HepG2 (cell line): ENCODE measurements around the gene PMM2. TPM values are rescaled to one million over a fixed set of nuclear protein-coding genes. Genes with fewer than 3 reads are reported as not detected.

Experiments used
- ATAC-seq: fragments of 200-7000 bp; cut with Tn5 transposase; 3 replicates; pipeline ENCODE4 v1.9.1; 2020; ENCODE audit warnings: mild to moderate bottlenecking, moderate library complexity
- BruUV-seq: library from RNA; stranded (reverse); fragments of 400-500 nt; replicated peaks from 2 replicates; lab custom pipeline; 2021; lab: Mats Ljungman, UMichigan
- CTCF ChIA-PET: fragments of 300-600 bp; formaldehyde crosslinking; extraction: SDS; loops from one replicate; lab custom pipeline; 2021; ENCODE audit warnings: low total read pairs, inconsistent platforms, low intra/inter-chr PET ratio; lab: Yijun Ruan, JAX
- POLR2A ChIA-PET: fragments of 350-600 bp; sonication (Branson Sonifier 250); formaldehyde crosslinking; loops from one replicate; lab custom pipeline; 2020; ENCODE audit warnings: antibody characterized with exemption, inconsistent platforms; lab: Yijun Ruan, JAX
- DNase-seq: peaks from one replicate; pipeline ENCODE4 v3.0.0-alpha.2; 2015; ENCODE audit warnings: low spot score
- FAIRE-seq: peaks from 3 replicates; lab custom pipeline; 2011; peaks lifted over from hg19 to GRCh38; lab: Jason Lieb, UNC
- H2AFZ ChIP-seq: one replicate; pipeline ENCODE4 v1.6.1; 2011; ENCODE audit warnings: low read length, inconsistent platforms
- H3K27ac ChIP-seq: fragments of 300-600 bp; 3 replicates; pipeline ENCODE4 v1.8.0; 2011; ENCODE audit warnings: mixed run types, mild to moderate bottlenecking, mixed read lengths, low read length, inconsistent platforms; ENCODE audit not compliant: insufficient read depth; ENCODE audit errors: extremely low read length
- H3K27me3 ChIP-seq, 2 experiments: fragments of 200-600 bp in 1 of 2; 2 replicates in 1 of 2; 3 replicates in 1 of 2; pipeline versions ENCODE4 v1.6.0 to v1.8.0; 2011; ENCODE audit warnings: low read length in 2 of 2, mild to moderate bottlenecking in 2 of 2, moderate library complexity in 2 of 2, inconsistent platforms in 1 of 2; ENCODE audit not compliant: insufficient read depth in 2 of 2, control insufficient read depth in 1 of 2
- H3K36me3 ChIP-seq, 2 experiments: fragments of 200-600 bp in 1 of 2; replicated peaks in 1 of 2; 2 replicates in 1 of 2; 3 replicates in 1 of 2; pipeline versions ENCODE4 v1.5.1 to v1.8.0; 2011; ENCODE audit warnings: low read length in 2 of 2, inconsistent platforms in 1 of 2; ENCODE audit not compliant: insufficient read depth in 2 of 2, control insufficient read depth in 1 of 2
- H3K4me1 ChIP-seq: 2 replicates; pipeline ENCODE4 v1.5.1; 2012; ENCODE audit warnings: low read length, inconsistent platforms; ENCODE audit not compliant: insufficient read depth
- H3K4me2 ChIP-seq: 2 replicates; pipeline ENCODE4 v1.6.0; 2011; ENCODE audit warnings: low read depth, low read length, inconsistent platforms
- H3K4me3 ChIP-seq, 3 experiments: fragments of 200-600 bp in 1 of 3; sonication (generic), shearing (Covaris generic) in 1 of 3; replicated peaks in 1 of 3; 2 replicates each; pipeline ENCODE4 v1.5.1; 2011 to 2016; ENCODE audit warnings: low read length in 3 of 3, inconsistent platforms in 2 of 3, low read depth in 2 of 3, mild to moderate bottlenecking in 2 of 3, control low read depth in 1 of 3, mixed read lengths in 1 of 3; ENCODE audit not compliant: insufficient read depth in 1 of 3
- H3K79me2 ChIP-seq: one replicate; pipeline ENCODE4 v1.6.1; 2011; ENCODE audit warnings: low read length, inconsistent platforms; ENCODE audit not compliant: insufficient read depth
- H3K9ac ChIP-seq: 2 replicates; pipeline ENCODE4 v1.6.0; 2011; ENCODE audit warnings: mild to moderate bottlenecking, low read depth, low read length, inconsistent platforms; ENCODE audit not compliant: insufficient read depth
- H3K9me3 ChIP-seq: 2 replicates; pipeline ENCODE4 v1.5.1; 2012; ENCODE audit warnings: mild to moderate bottlenecking, low read length
- H4K20me1 ChIP-seq: 2 replicates; pipeline ENCODE4 v1.6.0; 2011; ENCODE audit warnings: inconsistent platforms, mild to moderate bottlenecking, low read length, moderate library complexity; ENCODE audit not compliant: insufficient read depth
- ATF5 ChIP-seq: sonication (generic); formaldehyde crosslinking; IDR thresholded peaks from 2 replicates; pipeline ENCODE4 v1.4.0; 2020; ENCODE audit warnings: mild to moderate bottlenecking, low read depth, missing genetic modification reagents
- HMG20B ChIP-seq: conservative IDR thresholded peaks from 2 replicates; pipeline ENCODE4 v1.6.1; 2016; ENCODE audit warnings: missing genetic modification reagents, missing compliant biosample characterization
- HNF1B ChIP-seq: sonication (generic); formaldehyde crosslinking; IDR thresholded peaks from 2 replicates; pipeline ENCODE4 v1.5.1; 2020; ENCODE audit warnings: mild to moderate bottlenecking, moderate library complexity, missing genetic modification reagents
- POLR2AphosphoS2 ChIP-seq: IDR thresholded peaks from 2 replicates; pipeline ENCODE4 v1.6.1; 2011; ENCODE audit warnings: low read depth, low read length, improper control_type of control experiment
- ZFP91 ChIP-seq: sonication (generic); formaldehyde crosslinking; IDR thresholded peaks from 2 replicates; pipeline ENCODE4 v1.9.0; 2022; ENCODE audit warnings: missing genetic modification reagents, mild to moderate bottlenecking, borderline replicate concordance
- ZNF770 ChIP-seq: sonication (generic); formaldehyde crosslinking; IDR thresholded peaks from 2 replicates; pipeline ENCODE4 v1.5.0; 2020; ENCODE audit warnings: mild to moderate bottlenecking, missing genetic modification reagents
- WGBS: methylation state at CpG from one replicate; pipeline ENCODE4 v1.1.6; 2017; ENCODE audit warnings: low lambda C conversion rate; 5-methylcytosine and 5-hydroxymethylcytosine counted together
- in situ Hi-C: cut with HindIII; loops from 2 replicates; pipeline ENCODE4 v1.10.0; 2017; ENCODE audit warnings: low pct_unique_long_range_greater_than_20kb; ENCODE audit not compliant: extremely low pct_ligation_motif_present
- intact Hi-C: fragments of 100-400 bp; cut with micrococcal nuclease; formaldehyde crosslinking; loops from one replicate; pipeline ENCODE4 v1.10.0; 2022; ENCODE audit not compliant: unreplicated experiment
- polyA plus RNA-seq, 8 experiments: library from polyadenylated mRNA; depleted of rRNA in 3 of 8; stranded (reverse) in 7 of 8; unstranded in 1 of 8; fragments of >200 nt; fragmentation: Illumina TruSeq in 4 of 8; extraction: Trizol in 4 of 8; gene quantifications; 2 replicates each; pipeline versions ENCODE4 v1.2.1 to v1.2.3, GENCODE V29; 2011 to 2016; ENCODE audit warnings: low read depth in 4 of 8, missing spikeins in 1 of 8, mixed read lengths in 1 of 8; ENCODE audit not compliant: insufficient read depth in 1 of 8
- total RNA-seq, 5 experiments: library from RNA; depleted of rRNA; stranded (reverse); fragments of >200 nt; fragmentation: Illumina TruSeq; extraction: Trizol; gene quantifications; 2 replicates each; pipeline ENCODE4 v1.2.3, GENCODE V29; 2016; ENCODE audit warnings: low read depth in 1 of 5

Gene PMM2
- total and polyA plus RNA-seq, 2 of the 13 experiments (the other 11 are each of a cell fraction or from before 2014, with no cell fraction given): 52.2 to 93.7 TPM

GRCh38 chr16:8818504-8819270 is 21.0 kb downstream of the PMM2 start:
- FAIRE-seq (no peak), ATAC-seq (peak; percentile 8; the same call in 1 of the 3 replicates), DNase-seq (no peak)
- H3K4me3 ChIP-seq: no peak overlapping the region
- WGBS: 96% methylated on average over 10 of the region's 10 CpGs
- H4K20me1 ChIP-seq: peaks cover 5% of the 10 kb centered on the region; the same call in 1 of the 2 replicates
- intact Hi-C loops: loop anchor here (5.0 kb wide), 1 partner anchor 64 kb away; the partner anchor contains the start of gene LITAFD
- no peaks in the 10 kb centered on the region for H3K79me2 ChIP-seq
- TF ChIP-seq HMG20B (CRISPR knock-in tag): 0 out of 2 replicates have a peak, but pooled peaks have one; percentile 11
- no peak for TF ChIP-seq ATF5 (CRISPR knock-in tag)
- TF ChIP-seq POLR2AphosphoS2: 0 out of 2 replicates have a peak, but pooled peaks have one; percentile 62
- TF ChIP-seq ZNF770: peak; percentile 21; the same call in 1 of the 2 replicates
- TF ChIP-seq HNF1B (CRISPR knock-in tag): no peak
- 0 out of 2 replicates have a peak, but pooled peaks have one; percentile 16 for TF ChIP-seq ZFP91 (CRISPR knock-in tag)
- POLR2A ChIA-PET: interaction anchor here (0.8 to 1.1 kb wide), 2 partner anchors 21 to 32 kb away, joined by 3 to 4 read pairs; partner anchors contain the start of genes PMM2 and TMEM186
- CTCF ChIA-PET: no interaction called here
- H3K4me1 ChIP-seq: no peaks in the 10 kb centered on the region; the same call in 1 of the 2 replicates
- no peaks in the 10 kb centered on the region for H3K9me3 ChIP-seq
- no peak overlapping the region for H2AFZ ChIP-seq
- H3K27me3 ChIP-seq: no peaks in the 10 kb centered on the region
- in situ Hi-C loops: no loop called here
- peaks cover 35 to 89% of the 10 kb centered on the region in 2 experiments for H3K36me3 ChIP-seq
- no peak overlapping the region for H3K9ac ChIP-seq
- no peak overlapping the region for H3K27ac ChIP-seq
- no TSS peak for BruUV-seq
- no peak overlapping the region for H3K4me2 ChIP-seq
